H1 (cell line): ENCODE measurements around the gene CLEC19A.

Experiments used
- CEBPB ChIP-seq: IDR thresholded peaks from 2 replicates; pipeline ENCODE4 v1.6.1; 2012; ENCODE audit warnings: low read depth, low read length
- CREB1 ChIP-seq: IDR thresholded peaks from 2 replicates; pipeline ENCODE4 v1.6.1; 2012; ENCODE audit warnings: inconsistent platforms
- CTCF ChIP-seq, 3 experiments: IDR thresholded peaks; 1 replicate in 2 of 3; 2 replicates in 1 of 3; pipeline versions ENCODE4 v1.5.1 to v1.6.1; 2011; ENCODE audit warnings: low read length in 3 of 3, mild to moderate bottlenecking in 3 of 3, inconsistent platforms in 2 of 3, low read depth in 1 of 3, moderate library complexity in 1 of 3; ENCODE audit not compliant: insufficient read depth in 1 of 3; ENCODE audit errors: control extremely low read depth in 1 of 3
- EP300 ChIP-seq, 2 experiments: IDR thresholded peaks; 1 replicate in 1 of 2; 2 replicates in 1 of 2; pipeline ENCODE4 v1.6.1; 2011 to 2012; ENCODE audit warnings: low read depth in 2 of 2, low read length in 2 of 2, mild to moderate bottlenecking in 2 of 2, borderline replicate concordance in 1 of 2, inconsistent platforms in 1 of 2, moderate library complexity in 1 of 2
- EZH2 ChIP-seq: fragments of 200-600 bp; sonication (generic); IDR thresholded peaks from 2 replicates; pipeline ENCODE4 v1.7.1; 2012; ENCODE audit warnings: low read depth, mild to moderate bottlenecking, moderate library complexity, low read length, inconsistent platforms; ENCODE audit not compliant: severe bottlenecking
- HDAC6 ChIP-seq: IDR thresholded peaks from one replicate; pipeline ENCODE4 v1.7.1; 2012; ENCODE audit warnings: low read depth, mild to moderate bottlenecking, inconsistent platforms, low read length, moderate library complexity
- JUND ChIP-seq: IDR thresholded peaks from 2 replicates; pipeline ENCODE4 v1.6.1; 2011; ENCODE audit warnings: mild to moderate bottlenecking, improper control_type of control experiment, low read length
- KDM4A ChIP-seq: IDR thresholded peaks from one replicate; pipeline ENCODE4 v1.7.1; 2012; ENCODE audit warnings: low read depth, mild to moderate bottlenecking, moderate library complexity, low read length, inconsistent platforms; ENCODE audit not compliant: severe bottlenecking
- MAX ChIP-seq: IDR thresholded peaks from 2 replicates; pipeline ENCODE4 v1.6.1; 2012; ENCODE audit warnings: inconsistent platforms
- POLR2A ChIP-seq, 2 experiments: IDR thresholded peaks; 1 replicate in 1 of 2; 2 replicates in 1 of 2; pipeline ENCODE4 v1.6.1; 2011; ENCODE audit warnings: low read depth in 2 of 2, low read length in 2 of 2, mild to moderate bottlenecking in 2 of 2; ENCODE audit errors: control extremely low read depth in 1 of 2
- POLR2AphosphoS5 ChIP-seq: IDR thresholded peaks from 2 replicates; pipeline ENCODE4 v1.6.1; 2011; ENCODE audit warnings: low read depth, low read length

- no peak for TF ChIP-seq KDM4A
- TF ChIP-seq CTCF (IDR thresholded peaks at IDR 0.05; ENCODE audit: control extremely low read depth in 1 of 3, insufficient read depth in 1 of 3, low read depth in 1 of 3, low read length in 3 of 3) = no peak
- TF ChIP-seq JUND = no peak
- no peak for TF ChIP-seq HDAC6
- no peak for TF ChIP-seq EP300 (IDR thresholded peaks at IDR 0.05; ENCODE audit: borderline replicate concordance in 1 of 2, low read depth in 2 of 2, low read length in 2 of 2)
- TF ChIP-seq POLR2A (IDR thresholded peaks at IDR 0.05; ENCODE audit: control extremely low read depth in 1 of 2, low read depth in 2 of 2, low read length in 2 of 2) = no peak
- TF ChIP-seq CEBPB = no peak
- TF ChIP-seq MAX = no peak
- TF ChIP-seq CREB1 = no peak
- TF ChIP-seq POLR2AphosphoS5 = no peak
- no peak for TF ChIP-seq EZH2
Observed at GRCh38 chr16:19266774-19267173, 18.8 kb upstream of the CLEC19A start.
